Neuronal stem cell (in vitro differentiated cells): ENCODE data around the gene CD37.
A peak's percentile ranks its signal among the peaks of the same experiment; 100 is the strongest.

ENCODE experiments used
- DNase-seq: peaks from one replicate; pipeline ENCODE4 v3.0.0-alpha.2; 2013; ENCODE audit warnings: low spot score
- H2AFZ ChIP-seq: one replicate; pipeline ENCODE4 v1.6.1; 2013; ENCODE audit warnings: mild to moderate bottlenecking, low read length, inconsistent platforms
- H2AK5ac ChIP-seq: 2 replicates; pipeline ENCODE4 v1.6.1; 2013; ENCODE audit warnings: low read depth, mild to moderate bottlenecking, inconsistent platforms, low read length, moderate library complexity, mixed read lengths
- H2BK120ac ChIP-seq: 2 replicates; pipeline ENCODE4 v1.6.1; 2013; ENCODE audit warnings: low read depth, mild to moderate bottlenecking, inconsistent platforms, low read length, moderate library complexity, mixed read lengths
- H2BK12ac ChIP-seq: one replicate; pipeline ENCODE4 v1.6.1; 2013; ENCODE audit warnings: low read length, inconsistent platforms
- H2BK15ac ChIP-seq: 2 replicates; pipeline ENCODE4 v1.6.1; 2013; ENCODE audit warnings: mild to moderate bottlenecking, low read length, inconsistent platforms, mixed read lengths
- H2BK5ac ChIP-seq: one replicate; pipeline ENCODE4 v1.6.1; 2013; ENCODE audit warnings: inconsistent platforms, mild to moderate bottlenecking, low read length, moderate library complexity
- H3K14ac ChIP-seq: one replicate; pipeline ENCODE4 v1.6.1; 2013; ENCODE audit warnings: low read length, inconsistent platforms
- H3K18ac ChIP-seq: 2 replicates; pipeline ENCODE4 v1.6.1; 2013; ENCODE audit warnings: low read length, inconsistent platforms
- H3K23ac ChIP-seq: 2 replicates; pipeline ENCODE4 v1.6.1; 2013; ENCODE audit warnings: low read depth, mild to moderate bottlenecking, mixed read lengths, low read length, inconsistent platforms; ENCODE audit not compliant: poor library complexity
- H3K27ac ChIP-seq: replicated peaks from 3 replicates; pipeline ENCODE4 v1.5.1; 2013; ENCODE audit warnings: low read length, inconsistent platforms
- H3K27me3 ChIP-seq, 3 experiments: 2 replicates each; pipeline ENCODE4 v1.6.1; 2013; ENCODE audit warnings: low read length in 3 of 3, mild to moderate bottlenecking in 2 of 3, inconsistent platforms in 1 of 3, low read depth in 1 of 3, mixed read lengths in 1 of 3, moderate library complexity in 1 of 3; ENCODE audit not compliant: control insufficient read depth in 3 of 3, insufficient read depth in 3 of 3
- H3K36me3 ChIP-seq, 2 donors: replicated peaks in 1 of 2; 2 replicates each; pipeline ENCODE4 v1.6.1; 2013; ENCODE audit warnings: low read length in 2 of 2; ENCODE audit not compliant: control insufficient read depth in 2 of 2, insufficient read depth in 2 of 2
- H3K4ac ChIP-seq: 2 replicates; pipeline ENCODE4 v1.6.1; 2013; ENCODE audit warnings: inconsistent platforms, mild to moderate bottlenecking, low read length, moderate library complexity
- H3K4me1 ChIP-seq, 2 donors: 1 replicate in 1 of 2; 2 replicates in 1 of 2; pipeline ENCODE4 v1.6.1; 2013; ENCODE audit warnings: low read length in 2 of 2, low read depth in 1 of 2; ENCODE audit not compliant: control insufficient read depth in 2 of 2, insufficient read depth in 1 of 2
- H3K4me2 ChIP-seq: one replicate; pipeline ENCODE4 v1.6.1; 2013; ENCODE audit warnings: mild to moderate bottlenecking, low read length, inconsistent platforms; ENCODE audit not compliant: insufficient read depth, poor library complexity, severe bottlenecking
- H3K4me3 ChIP-seq, 2 donors: 2 replicates each; pipeline ENCODE4 v1.5.1; 2013; ENCODE audit warnings: low read length in 2 of 2, mild to moderate bottlenecking in 2 of 2, inconsistent platforms in 1 of 2, moderate library complexity in 1 of 2
- H3K79me1 ChIP-seq: one replicate; pipeline ENCODE4 v1.6.1; 2013; ENCODE audit warnings: low read depth, mild to moderate bottlenecking, inconsistent platforms, low read length, moderate library complexity
- H3K9ac ChIP-seq: one replicate; pipeline ENCODE4 v1.6.1; 2013; ENCODE audit warnings: mild to moderate bottlenecking, low read depth, low read length, inconsistent platforms; ENCODE audit not compliant: poor library complexity
- H3K9me3 ChIP-seq, 2 donors: replicated peaks in 1 of 2; 2 replicates each; pipeline versions ENCODE3 to v1.6.1; 2013; ENCODE audit warnings: low read length in 2 of 2, mild to moderate bottlenecking in 2 of 2, inconsistent platforms in 1 of 2, low read depth in 1 of 2, mixed read lengths in 1 of 2, moderate library complexity in 1 of 2; ENCODE audit not compliant: control insufficient read depth in 2 of 2, insufficient read depth in 1 of 2
- H4K8ac ChIP-seq: one replicate; pipeline ENCODE4 v1.6.1; 2013; ENCODE audit warnings: low read depth, mild to moderate bottlenecking, inconsistent platforms, low read length, moderate library complexity
- H4K91ac ChIP-seq: one replicate; pipeline ENCODE4 v1.6.1; 2013; ENCODE audit warnings: low read length, low read depth, mild to moderate bottlenecking, inconsistent platforms; ENCODE audit not compliant: poor library complexity
- WGBS, 2 donors: extraction: QIAGEN DNeasy Blood & Tissue Kit; methylation state at CpG; one replicate each; pipeline ENCODE4 v1.1.7; 2013; ENCODE audit warnings: missing lambda C conversion rate in 2 of 2, mixed read lengths in 1 of 2; ENCODE audit not compliant: insufficient read length in 2 of 2, insufficient replicate concordance in 1 of 2; ENCODE audit errors: extremely low coverage in 2 of 2; 5-methylcytosine and 5-hydroxymethylcytosine counted together

Gene CD37

GRCh38 chr19:49356382-49356781 is 21.2 kb downstream of the CD37 start:
- peaks cover 57 to 89% of the 10 kb centered on the region in 2 donors for H3K36me3 ChIP-seq
- no peak for DNase-seq
- H3K18ac ChIP-seq, result no peak overlapping the region
- H3K4me3 ChIP-seq, result no peak overlapping the region
- no peak overlapping the region for H2AK5ac ChIP-seq
- H2BK120ac ChIP-seq, result no peak overlapping the region
- no peak overlapping the region for H4K8ac ChIP-seq
- H2AFZ ChIP-seq, result no peak overlapping the region
- no peaks in the 10 kb centered on the region for H3K27me3 ChIP-seq
- H3K9me3 ChIP-seq, result peaks cover 0 to 2% of the 10 kb centered on the region in 2 donors
- H2BK5ac ChIP-seq, result no peak overlapping the region
- H3K9ac ChIP-seq, result no peak overlapping the region
- no CpG with 5 or more reads among the region's 7 CpGs for WGBS, 2 donors
- H3K14ac ChIP-seq, result no peak overlapping the region
- no peak overlapping the region for H4K91ac ChIP-seq
- H3K4me2 ChIP-seq, result no peak overlapping the region
- H2BK15ac ChIP-seq, result no peak overlapping the region
- H3K4me1 ChIP-seq, result peaks cover 4 to 10% of the 10 kb centered on the region in 2 donors
- peaks cover 22% of the 10 kb centered on the region for H3K79me1 ChIP-seq
- peak overlapping the region; percentile 50 for H3K23ac ChIP-seq
- no peak overlapping the region for H3K4ac ChIP-seq
- H3K27ac ChIP-seq, result no peak overlapping the region
- no peak overlapping the region for H2BK12ac ChIP-seq

DNA sequence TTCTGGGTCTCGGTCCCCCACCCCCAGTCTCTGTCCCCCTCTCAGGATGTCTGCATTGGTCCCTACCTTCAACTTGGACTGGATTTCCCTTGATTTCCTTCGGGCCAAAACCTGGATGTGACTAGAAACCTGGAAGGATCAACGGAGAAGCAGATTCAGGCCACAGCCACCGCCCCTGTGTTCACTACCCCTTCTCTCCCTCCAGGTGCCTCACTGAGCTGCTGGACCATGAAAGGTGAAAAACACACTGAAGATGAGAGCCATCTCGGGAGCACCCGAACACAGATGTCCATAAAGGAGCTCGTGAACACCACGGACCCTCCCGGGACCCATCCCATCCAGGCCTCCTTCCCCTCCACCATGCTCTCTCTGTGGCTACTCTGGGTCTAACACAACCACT is 22.0 kb downstream of the CD37 start:
- Histone ChIP-seq H4K8ac (no peak overlapping the region), H2BK15ac (no peak overlapping the region), H3K4ac (no peak overlapping the region), H3K27ac (no peak overlapping the region), H3K79me1 (peaks cover 24% of the 10 kb centered on the region), H2AK5ac (no peak overlapping the region), H3K14ac (no peak overlapping the region), H2AFZ (no peak overlapping the region), H3K18ac (no peak overlapping the region), H3K36me3 (peaks cover 53 to 81% of the 10 kb centered on the region in 2 donors), H3K27me3 (no peaks in the 10 kb centered on the region), H2BK5ac (no peak overlapping the region), H3K9me3 (peaks cover 0 to 2% of the 10 kb centered on the region in 2 donors), H3K23ac (peak overlapping the region; percentile 50), H3K4me2 (no peak overlapping the region), H3K4me1 (peaks cover 4 to 10% of the 10 kb centered on the region in 2 donors), H2BK120ac (no peak overlapping the region), H3K4me3 (no peak overlapping the region), H4K91ac (no peak overlapping the region), H2BK12ac (no peak overlapping the region), H3K9ac (no peak overlapping the region)
- no peak for DNase-seq
- WGBS, 2 donors, result no CpG with 5 or more reads among the region's 9 CpGs

- Histone ChIP-seq H3K4me2 (peak overlapping the region; percentile 80), H3K9ac (peak overlapping the region; percentile 98), H2AK5ac (peak overlapping the region; percentile 62), H3K79me1 (peaks cover 19% of the 10 kb centered on the region), H3K27ac (peak overlapping the region; percentile 2), H3K36me3 (peaks cover 34 to 52% of the 10 kb centered on the region in 2 donors), H3K14ac (peak overlapping the region; percentile 12), H3K27me3 (no peaks in the 10 kb centered on the region), H3K4ac (no peak overlapping the region), H3K23ac (no peak overlapping the region), H3K9me3 (peaks cover 0 to 2% of the 10 kb centered on the region in 2 donors), H2BK5ac (peak overlapping the region; percentile 98), H3K4me1 (peaks cover 4 to 17% of the 10 kb centered on the region in 2 donors), H2BK120ac (no peak overlapping the region), H3K4me3 (peak overlapping the region; percentile 91 to 99), H2BK15ac (no peak overlapping the region), H4K91ac (no peak overlapping the region), H3K18ac (peak overlapping the region; percentile 41), H2BK12ac (no peak overlapping the region), H4K8ac (peak overlapping the region; percentile 9), H2AFZ (no peak overlapping the region)
- 100% methylated on average over 1 of the region's 17 CpGs; no CpG with 5 or more reads in 1 of the 2 donors for WGBS, 2 donors
- DNase-seq, result no peak
Observed at GRCh38 chr19:49359851-49360820, 24.9 kb downstream of the CD37 start.

DNA sequence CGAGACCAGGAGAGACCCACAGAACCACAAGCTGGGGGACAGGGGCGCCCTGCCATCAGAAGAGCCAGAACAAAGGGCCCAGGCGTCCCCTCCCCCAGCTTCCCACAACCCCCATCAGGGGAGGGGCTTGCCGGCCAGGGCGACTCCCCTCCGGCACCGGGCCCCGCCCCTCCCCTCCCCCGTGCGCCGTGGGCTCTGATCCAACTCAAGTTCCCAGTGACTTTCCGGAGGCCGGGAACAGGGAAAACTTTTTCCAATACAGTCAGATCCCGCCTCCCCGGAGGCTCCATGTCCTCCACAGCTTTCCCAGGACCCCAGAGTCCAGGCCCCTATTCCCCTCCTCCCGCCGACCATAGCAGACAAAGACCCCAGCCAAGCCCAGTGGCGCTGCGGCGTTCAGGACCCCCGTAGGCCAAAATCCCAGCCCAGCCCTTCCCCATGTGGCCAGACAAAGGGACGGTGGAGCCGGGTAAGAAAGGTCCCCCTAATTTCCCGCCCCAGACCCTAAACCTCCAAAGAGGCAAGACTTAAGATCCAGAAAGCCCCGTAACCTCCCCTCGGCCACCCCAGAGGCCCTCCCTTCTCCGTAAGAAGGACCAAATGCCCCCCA is 26.3 kb downstream of the CD37 start:
- H3K36me3 ChIP-seq, result peaks cover 22 to 38% of the 10 kb centered on the region in 2 donors
- peak overlapping the region; percentile 98 for H2BK5ac ChIP-seq
- peak overlapping the region; percentile 94 for H4K91ac ChIP-seq
- peak overlapping the region; percentile 100 for H3K9ac ChIP-seq
- peak overlapping the region; percentile 96 for H3K4ac ChIP-seq
- H3K18ac ChIP-seq, result peak overlapping the region; percentile 100
- H3K4me2 ChIP-seq, result peak overlapping the region; percentile 80
- H3K27ac ChIP-seq, result peak overlapping the region; percentile 91
- peak overlapping the region; percentile 79 for H2AFZ ChIP-seq
- peaks cover 0 to 2% of the 10 kb centered on the region in 2 donors for H3K9me3 ChIP-seq
- H2BK12ac ChIP-seq, result peak overlapping the region; percentile 44
- no peaks in the 10 kb centered on the region for H3K27me3 ChIP-seq
- H2BK15ac ChIP-seq, result peak overlapping the region; percentile 95
- H4K8ac ChIP-seq, result no peak overlapping the region
- H3K79me1 ChIP-seq, result peaks cover 14% of the 10 kb centered on the region
- peak overlapping the region; percentile 99 to 100 for H3K4me3 ChIP-seq
- H3K23ac ChIP-seq, result peak overlapping the region; percentile 97
- peak overlapping the region; percentile 98 for H3K14ac ChIP-seq
- peak overlapping the region; percentile 99 for H2AK5ac ChIP-seq
- peak overlapping the region; percentile 89 for H2BK120ac ChIP-seq
- DNase-seq, result peak; percentile 70
- peaks cover 4 to 17% of the 10 kb centered on the region in 2 donors for H3K4me1 ChIP-seq
- no CpG with 5 or more reads among the region's 27 CpGs for WGBS, 2 donors
